GM18519 (cell line): ENCODE results near the gene ZSCAN20.
"Not testable (repeated sequence)": the region's sequence is repeated elsewhere in the genome, so short reads cannot be mapped to it uniquely, and the experiment has no call there.

Experiments used
- ATAC-seq: cut with Tn5 transposase; IDR thresholded peaks from one replicate; pipeline ENCODE4 v1.9.1; 2021; ENCODE audit warnings: mild to moderate bottlenecking, moderate library complexity; ENCODE audit not compliant: unreplicated experiment, low FRiP score

Gene ZSCAN20

GRCh38 chr1:33473900-33474299 is 1.5 kb downstream of the ZSCAN20 start:
- ATAC-seq: no peak

GRCh38 chr1:33477451-33477850 is 5.0 kb downstream of the ZSCAN20 start:
- no peak for ATAC-seq

- no peak for ATAC-seq
These were observed 10.0 kb downstream of the ZSCAN20 start for GRCh38 chr1:33482412-33482811.

GRCh38 chr1:33488624-33489023 is 16.2 kb downstream of the ZSCAN20 start:
- no peak for ATAC-seq

- no peak for ATAC-seq
These were observed 22.5 kb downstream of the ZSCAN20 start for GRCh38 chr1:33494929-33495328.

GRCh38 chr1:33497410-33497809 is 25.0 kb downstream of the ZSCAN20 start:
- ATAC-seq: no peak

- no peak for ATAC-seq
These were observed 28.1 kb downstream of the ZSCAN20 start for GRCh38 chr1:33500547-33500946.

GRCh38 chr1:33501309-33501708 is 28.9 kb downstream of the ZSCAN20 start:
- ATAC-seq: no peak

GRCh38 chr1:33501774-33502173 is 29.3 kb downstream of the ZSCAN20 start:
- ATAC-seq: no peak

- ATAC-seq: no peak
These were observed 30.3 kb downstream of the ZSCAN20 start for GRCh38 chr1:33502726-33503125.

GRCh38 chr1:33503506-33503905 is 31.1 kb downstream of the ZSCAN20 start:
- no peak for ATAC-seq

- no peak for ATAC-seq
These were observed 35.2 kb downstream of the ZSCAN20 start for GRCh38 chr1:33507661-33508060.

- ATAC-seq: no peak
These were observed 35.7 kb downstream of the ZSCAN20 start for GRCh38 chr1:33508151-33508550.

GRCh38 chr1:33509276-33509675 is 36.8 kb downstream of the ZSCAN20 start:
- ATAC-seq: not testable (repeated sequence)

- ATAC-seq: no peak
These were observed 40.0 kb downstream of the ZSCAN20 start for GRCh38 chr1:33512226-33513011.

GRCh38 chr1:33515112-33515511 is 42.7 kb downstream of the ZSCAN20 start:
- no peak for ATAC-seq

- no peak for ATAC-seq
These were observed 43.2 kb downstream of the ZSCAN20 start for GRCh38 chr1:33515607-33516006.

- no peak for ATAC-seq
These were observed 44.0 kb downstream of the ZSCAN20 start for GRCh38 chr1:33516428-33516827.

- ATAC-seq: no peak
These were observed 44.6 kb downstream of the ZSCAN20 start for GRCh38 chr1:33516891-33517567.

GRCh38 chr1:33517596-33518250 is 45.3 kb downstream of the ZSCAN20 start:
- no peak for ATAC-seq

- no peak for ATAC-seq
These were observed 46.9 kb downstream of the ZSCAN20 start for GRCh38 chr1:33519240-33519884.
